Right renal pelvis (tissue), 4 donors: ENCODE results near the gene HSPG2. TPM values are rescaled to one million over a fixed set of nuclear protein-coding genes. Genes with fewer than 3 reads are reported as not detected.
"Not testable (repeated sequence)": the region's sequence is repeated elsewhere in the genome, so short reads cannot be mapped to it uniquely, and the experiment has no call there.

Source experiments
- DNase-seq, 4 donors: peaks; one replicate each; pipeline ENCODE4 v3.0.0-alpha.2; 2013; ENCODE audit warnings: low read depth in 4 of 4, low spot score in 3 of 4, missing footprints in 1 of 4
- polyA plus RNA-seq, 4 donors: library from polyadenylated mRNA; unstranded; fragments of 120-200 nt; gene quantifications; one replicate each; pipeline ENCODE4 v1.2.1, GENCODE V29; 2013; ENCODE audit not compliant: insufficient read length in 4 of 4

HSPG2 gene
- polyA plus RNA-seq, 4 donors, result 147 to 222 (median 176) TPM

GRCh38 chr1:21813542-21813941, 123.6 kb downstream of the HSPG2 start:
- DNase-seq, result no peak

- DNase-seq, result no peak
Measured at GRCh38 chr1:21811875-21812305, 125.2 kb downstream of the HSPG2 start, which contains the start of gene LDLRAD2. TSS of gene LDLRAD2 (plus strand) at chr1:21812265. CDS start at chr1:21812452, 187 bp downstream.

DNA sequence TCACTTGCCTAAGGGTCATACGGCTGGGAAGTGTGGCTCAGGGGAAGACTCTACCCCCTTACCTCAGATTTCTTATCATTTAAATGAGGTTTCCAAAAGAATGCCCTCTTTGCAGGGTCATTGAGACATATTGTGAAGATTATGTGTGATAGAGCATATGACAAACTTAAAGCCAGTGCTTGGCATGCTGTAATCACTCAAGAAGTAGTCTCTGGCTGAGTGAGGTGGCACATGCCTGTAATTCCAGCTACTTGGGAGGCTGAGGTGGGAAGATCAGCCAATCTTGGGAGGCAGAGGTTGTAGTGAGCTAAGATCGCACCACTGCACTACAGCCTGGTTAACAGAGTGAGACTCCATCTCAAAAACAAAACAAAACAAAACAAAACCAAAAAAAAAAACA, 132.6 kb downstream of the HSPG2 start:
- no peak for DNase-seq

GRCh38 chr1:21801100-21801499, 136.0 kb downstream of the HSPG2 start:
- no peak for DNase-seq

DNA sequence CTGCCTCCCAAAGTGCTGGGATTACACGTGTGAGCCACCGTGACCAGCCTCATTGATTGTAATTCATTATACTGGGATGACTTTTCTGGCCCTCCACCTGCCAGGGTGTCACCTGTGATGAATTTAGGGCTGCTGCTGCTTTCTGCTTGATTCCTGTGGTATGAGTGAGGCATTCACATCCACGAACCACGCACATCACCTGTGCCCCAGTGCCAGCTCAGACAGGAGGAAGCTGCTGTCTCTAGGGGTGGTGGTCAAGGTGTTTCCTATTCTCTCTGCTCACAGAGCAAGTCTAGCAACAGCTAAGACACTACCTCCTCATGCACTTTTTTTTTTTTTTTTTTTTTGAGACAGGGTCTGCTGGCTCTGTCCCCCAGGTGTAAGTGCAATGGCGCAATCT, 137.4 kb downstream of the HSPG2 start:
- DNase-seq, result no peak

DNA sequence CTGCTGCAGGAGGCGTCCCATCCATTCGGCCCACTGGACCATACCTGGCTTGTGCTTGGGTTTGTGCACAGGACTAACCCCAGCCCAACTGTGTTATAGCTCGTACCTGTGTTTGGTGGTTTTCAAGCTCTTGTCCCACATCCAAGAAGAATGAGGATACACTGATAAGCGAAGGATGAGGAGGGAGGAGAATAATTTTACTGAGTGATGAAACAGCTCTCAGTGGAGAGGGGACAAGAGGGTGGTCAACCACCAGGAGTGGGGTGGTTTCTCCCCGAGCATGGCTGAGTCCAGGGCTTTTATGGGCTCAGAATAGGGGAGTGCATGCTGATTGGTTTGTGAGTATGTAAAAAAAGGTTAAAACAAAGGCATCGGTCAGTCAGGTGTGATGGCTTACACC, 142.0 kb downstream of the HSPG2 start:
- DNase-seq, result no peak

GRCh38 chr1:21794656-21795055, 142.5 kb downstream of the HSPG2 start:
- DNase-seq, result no peak

DNA sequence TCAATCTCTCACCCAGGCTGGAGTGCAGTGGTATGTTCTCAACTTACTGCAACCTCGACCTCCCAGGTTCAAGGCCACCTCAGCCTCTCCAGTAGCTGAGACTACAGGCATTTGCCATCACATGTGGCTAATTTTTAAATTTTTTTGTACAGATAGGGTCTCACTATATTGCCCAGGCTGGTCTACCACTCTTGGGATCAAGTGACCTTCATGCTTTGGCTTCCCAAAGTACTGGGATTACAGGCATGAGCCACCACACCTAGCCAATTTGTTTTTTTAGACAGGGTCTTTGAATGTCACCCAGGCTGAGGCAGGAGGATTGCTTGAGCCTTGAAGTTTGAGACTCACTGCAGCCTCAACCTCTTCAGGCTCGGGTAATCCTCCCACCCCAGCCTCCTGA, 144.0 kb downstream of the HSPG2 start:
- no peak for DNase-seq

- no peak for DNase-seq
Measured at GRCh38 chr1:21786640-21787039, 150.5 kb downstream of the HSPG2 start.

DNA sequence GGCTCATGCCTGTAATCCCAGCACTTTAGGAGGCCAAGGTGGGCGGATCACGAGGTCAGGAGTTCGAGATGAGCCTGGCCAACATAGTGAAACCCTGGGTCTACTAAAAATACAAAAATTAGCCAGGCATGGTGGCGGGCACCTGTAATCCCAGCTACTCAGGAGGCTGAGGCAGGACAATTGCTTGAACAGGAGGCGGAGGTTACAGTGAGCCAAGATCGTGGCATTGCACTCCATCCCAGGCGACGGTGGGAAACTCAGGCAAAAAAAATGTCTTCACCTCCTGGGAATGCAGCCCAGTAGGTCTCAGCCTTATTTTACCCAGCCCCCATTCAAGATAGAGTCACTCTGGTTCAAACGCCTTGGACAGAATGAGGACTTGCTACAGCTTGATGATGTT, 151.3 kb downstream of the HSPG2 start:
- DNase-seq, result not testable (repeated sequence)

DNA sequence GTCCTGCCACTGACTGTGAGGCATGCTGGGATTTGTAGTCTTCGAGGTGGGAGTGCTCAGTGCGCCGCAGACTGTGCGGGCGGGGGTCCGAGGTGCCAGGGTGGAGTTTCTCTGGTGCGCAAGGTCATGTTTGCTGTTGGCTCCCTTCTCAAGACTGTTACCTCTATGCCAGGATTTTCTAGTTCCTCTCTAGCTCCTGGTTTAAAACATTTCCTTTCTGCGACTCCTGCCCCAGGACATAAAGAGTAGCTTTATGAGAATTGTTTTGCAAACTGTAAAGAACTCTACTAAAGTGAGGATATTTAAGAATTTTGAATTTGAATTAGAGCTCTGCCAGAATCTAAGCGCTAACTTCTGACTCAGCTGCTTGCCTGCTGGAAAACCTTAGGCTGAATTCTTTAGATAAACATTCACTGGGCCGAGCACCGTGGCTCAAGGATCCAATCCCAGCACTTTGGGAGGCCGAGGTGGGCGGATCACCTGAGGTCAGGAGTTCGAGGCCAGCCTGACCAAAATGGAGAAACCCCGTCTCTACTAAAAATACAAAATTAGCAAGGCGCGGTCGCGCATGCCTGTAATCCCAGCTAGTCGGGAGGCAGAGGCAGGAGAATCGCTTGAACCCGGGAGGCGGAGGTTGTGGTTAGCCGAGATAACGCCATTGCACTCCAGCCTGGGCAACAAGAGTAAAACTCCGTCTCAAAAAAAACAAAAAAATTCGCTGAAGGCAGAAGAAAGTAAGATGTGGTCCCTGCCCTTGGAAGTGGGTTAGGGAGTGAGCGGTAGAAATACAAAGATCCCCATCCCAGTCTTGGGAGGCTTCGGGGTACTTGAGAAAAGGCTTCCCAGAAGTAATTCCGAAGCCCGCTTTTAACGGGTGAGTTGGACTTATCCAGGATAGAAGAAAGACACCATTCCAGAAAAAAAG, 153.2 kb downstream of the HSPG2 start:
- DNase-seq, result no peak

DNA sequence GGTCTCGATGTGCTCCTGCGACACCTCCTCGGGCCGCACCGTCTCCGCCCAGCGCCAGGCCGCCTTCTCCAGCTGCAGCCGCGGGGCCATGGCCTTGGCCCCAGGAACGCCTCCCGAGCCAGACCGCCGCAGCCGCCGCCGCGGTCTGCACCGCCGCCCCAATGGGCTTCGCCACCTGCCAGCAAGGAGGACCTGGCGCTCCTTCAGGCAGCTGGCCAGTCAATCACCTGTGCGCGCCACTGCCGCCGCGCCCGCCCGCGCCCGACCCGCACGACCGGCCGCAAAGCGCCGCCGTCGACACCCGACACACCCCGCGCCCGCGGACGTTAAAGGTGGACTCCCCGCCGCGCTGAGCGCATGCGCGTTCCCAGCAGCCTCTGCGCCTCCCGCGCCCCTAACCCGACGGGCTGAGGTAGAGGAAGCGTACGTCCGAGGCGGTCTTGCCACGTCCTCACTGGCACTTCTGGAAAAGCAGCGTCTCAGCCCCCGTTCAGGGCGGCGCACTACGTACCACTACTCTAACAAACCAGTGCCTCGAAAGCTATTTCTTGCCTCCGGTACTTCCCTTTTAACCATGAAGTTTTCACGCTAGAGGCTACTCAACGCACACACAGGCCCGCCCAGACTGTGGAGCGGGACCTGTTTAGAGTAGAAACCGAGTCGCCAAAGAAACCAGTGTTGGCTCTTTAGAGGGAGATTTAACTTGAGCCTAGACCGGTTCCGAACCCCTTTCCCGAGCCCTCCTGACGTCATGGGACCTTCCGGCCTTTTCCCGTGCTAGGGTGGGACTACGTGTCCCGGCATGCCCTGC, 154.0 kb downstream of the HSPG2 start, which contains the start of gene USP48:
USP48 (minus strand) TSS at position 282 of the 811 bp plus-strand sequence; CDS start at position 90, 192 bp downstream.
- DNase-seq, result peak; percentile 91 to 95 (median 94)

GRCh38 chr1:21782349-21782867, 154.7 kb downstream of the HSPG2 start:
- DNase-seq, result peak in 3 of 4 donors; percentile 22 to 41 (median 31)

- DNase-seq, result peak in 2 of 4 donors; percentile 23 to 32
Measured at GRCh38 chr1:21781815-21782348, 155.2 kb downstream of the HSPG2 start.

GRCh38 chr1:21779613-21780521, 157.2 kb downstream of the HSPG2 start:
- no peak for DNase-seq

DNA sequence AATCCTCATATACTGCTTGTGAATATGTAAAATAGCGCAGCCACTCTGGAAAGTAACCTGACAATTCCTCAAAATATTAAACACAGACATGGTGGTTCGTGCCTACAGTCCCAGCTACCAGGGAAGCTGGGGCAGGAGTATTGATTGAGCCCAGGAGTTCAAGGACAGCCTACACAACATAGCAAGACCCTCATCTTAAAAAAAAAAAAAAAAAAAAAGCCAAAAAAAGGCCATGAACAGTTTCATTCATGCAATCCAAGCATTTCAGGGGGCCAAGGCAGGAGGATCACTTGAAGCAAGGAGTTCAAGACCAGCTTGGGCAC, 158.7 kb downstream of the HSPG2 start:
- DNase-seq, result no peak

- DNase-seq, result not testable (repeated sequence)
Measured at GRCh38 chr1:21776925-21777324, 160.2 kb downstream of the HSPG2 start.

- no peak for DNase-seq
Measured at GRCh38 chr1:21775985-21776562, 161.0 kb downstream of the HSPG2 start.

DNA sequence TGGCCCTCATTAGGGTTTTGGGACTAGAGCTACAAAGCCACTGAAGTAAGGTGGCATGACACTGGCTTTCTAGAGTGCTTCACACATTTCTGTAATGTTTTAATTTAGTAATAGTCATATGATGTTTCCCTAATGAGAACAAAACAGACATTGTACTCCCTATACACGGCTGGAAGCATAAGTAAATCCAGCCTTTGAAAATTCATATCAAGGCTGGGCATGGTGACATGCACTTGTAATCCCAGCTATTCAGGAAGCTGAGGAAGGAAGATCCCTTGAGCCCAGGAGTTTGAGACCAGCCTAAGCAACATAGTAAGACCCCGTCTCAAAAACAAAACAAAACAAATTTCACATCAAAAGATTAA, 161.6 kb downstream of the HSPG2 start:
- DNase-seq, result no peak
